Fibroblast of skin of left biceps (primary cell): ENCODE data around the gene MRFAP1.
A peak's percentile ranks its signal among the peaks of the same experiment; 100 is the strongest.
"Not testable (repeated sequence)": the region's sequence is repeated elsewhere in the genome, so short reads cannot be mapped to it uniquely, and the experiment has no call there.

Experiments
- DNase-seq, 2 experiments: peaks; one replicate each; pipeline ENCODE4 v3.0.0-alpha.2; 2013; ENCODE audit warnings: low read depth in 2 of 2

MRFAP1 gene

DNA sequence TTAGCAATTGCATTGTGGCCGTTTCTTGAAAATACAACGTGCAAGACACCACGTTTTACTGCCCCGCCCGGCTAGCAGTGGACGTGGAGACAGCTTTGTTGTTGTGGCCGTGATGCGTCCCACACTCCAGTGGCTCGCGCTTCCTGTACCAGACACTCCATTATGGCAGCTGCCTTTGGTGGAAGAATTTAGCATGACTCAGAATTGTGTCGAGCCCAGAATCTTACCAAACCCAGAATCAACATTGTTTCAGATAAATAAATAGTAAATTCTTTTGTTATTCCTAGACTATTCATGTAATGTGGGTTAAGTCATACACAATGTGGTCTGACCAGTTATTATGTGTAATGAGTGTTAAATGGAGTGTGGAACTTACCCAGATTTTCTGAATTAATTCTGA, 27.9 kb downstream of the MRFAP1 start:
- DNase-seq: no peak

DNA sequence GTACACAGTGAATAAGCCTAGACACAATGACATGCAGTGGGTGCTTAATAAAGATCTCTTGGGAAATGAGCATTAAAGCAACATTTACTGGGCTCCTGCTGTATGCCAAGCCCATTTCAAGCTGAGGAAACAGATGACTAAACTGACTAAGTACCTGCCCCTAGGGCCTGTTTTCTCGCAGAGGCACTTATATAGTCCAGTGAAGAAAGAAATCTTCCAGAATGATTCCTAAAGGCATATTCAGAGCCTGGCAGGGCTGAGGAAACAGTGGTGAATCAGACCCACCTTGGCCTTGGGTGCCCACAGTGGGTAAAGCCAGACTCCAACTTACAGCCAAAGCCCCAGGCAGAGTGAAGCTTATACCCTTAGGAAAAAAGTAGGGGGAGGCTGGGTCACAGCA, 31.2 kb downstream of the MRFAP1 start:
- DNase-seq: no peak

GRCh38 chr4:6672131-6672530, 31.6 kb downstream of the MRFAP1 start:
- no peak for DNase-seq

DNA sequence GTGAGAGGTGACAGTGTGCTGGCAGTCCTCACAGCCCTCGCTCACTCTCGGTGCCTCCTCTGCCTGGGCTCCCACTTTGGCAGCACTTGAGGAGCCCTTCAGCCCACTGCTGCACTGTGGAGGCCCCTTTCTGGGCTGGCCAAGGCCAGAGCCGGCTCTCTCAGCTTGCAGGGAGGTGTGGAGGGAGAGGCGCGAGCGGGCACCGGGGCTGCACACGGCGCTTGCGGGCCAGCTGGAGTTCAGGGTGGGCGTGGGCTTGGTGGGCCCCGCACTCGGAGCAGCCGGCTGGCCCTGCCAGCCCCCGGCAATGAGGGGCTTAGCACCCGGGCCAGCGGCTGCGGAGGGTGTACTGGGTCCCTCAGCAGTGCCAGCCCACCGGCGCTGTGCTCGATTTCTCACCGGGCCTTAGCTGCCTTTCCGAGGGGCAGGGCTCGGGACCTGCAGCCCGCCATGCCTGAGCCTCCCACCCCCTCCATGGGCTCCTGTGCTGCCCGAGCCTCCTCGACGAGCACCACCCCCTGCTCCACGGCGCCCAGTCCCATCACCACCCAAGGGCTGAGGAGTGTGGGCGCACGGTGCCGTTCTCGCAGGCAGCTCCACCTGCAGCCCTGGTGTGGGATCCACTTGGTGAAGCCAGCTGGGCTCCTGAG, 32.2 kb downstream of the MRFAP1 start:
- not testable (repeated sequence) for DNase-seq

GRCh38 chr4:6673191-6673659, 32.7 kb downstream of the MRFAP1 start:
- DNase-seq: not testable (repeated sequence)

- DNase-seq: peak; percentile 86 to 88
These were observed 33.4 kb downstream of the MRFAP1 start for GRCh38 chr4:6673660-6674499.

DNA sequence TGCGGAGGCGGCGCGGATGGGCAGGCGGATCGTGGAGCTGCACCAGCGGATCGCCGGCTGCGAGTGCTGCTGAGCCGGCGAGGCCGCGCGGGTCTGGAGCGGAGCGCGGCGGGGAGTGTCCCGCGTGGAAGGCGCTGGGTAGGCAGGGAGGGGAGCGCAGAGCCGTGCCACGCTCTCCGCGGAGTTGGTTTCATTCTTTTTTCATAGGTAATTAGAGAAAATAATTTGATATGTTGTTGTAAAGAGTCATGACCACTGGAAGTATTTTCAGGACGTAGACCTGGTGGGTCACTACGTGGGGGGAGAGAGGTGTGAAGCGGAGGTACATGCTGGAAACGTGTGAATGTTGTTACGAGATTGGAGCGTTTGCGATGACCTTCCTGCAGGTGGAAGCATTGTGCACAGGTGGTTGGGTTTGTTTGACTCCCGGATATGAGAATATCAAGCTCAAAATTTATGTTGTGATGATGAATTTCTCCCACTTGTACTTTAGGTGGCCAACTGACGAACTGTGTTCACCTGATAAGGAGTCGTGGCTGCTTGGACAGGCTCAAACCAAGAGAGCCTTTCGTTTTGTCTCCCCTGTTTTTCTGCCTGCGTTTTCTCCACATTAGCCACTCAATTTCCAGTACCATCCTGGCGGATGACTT, 34.1 kb downstream of the MRFAP1 start:
- no peak for DNase-seq

DNA sequence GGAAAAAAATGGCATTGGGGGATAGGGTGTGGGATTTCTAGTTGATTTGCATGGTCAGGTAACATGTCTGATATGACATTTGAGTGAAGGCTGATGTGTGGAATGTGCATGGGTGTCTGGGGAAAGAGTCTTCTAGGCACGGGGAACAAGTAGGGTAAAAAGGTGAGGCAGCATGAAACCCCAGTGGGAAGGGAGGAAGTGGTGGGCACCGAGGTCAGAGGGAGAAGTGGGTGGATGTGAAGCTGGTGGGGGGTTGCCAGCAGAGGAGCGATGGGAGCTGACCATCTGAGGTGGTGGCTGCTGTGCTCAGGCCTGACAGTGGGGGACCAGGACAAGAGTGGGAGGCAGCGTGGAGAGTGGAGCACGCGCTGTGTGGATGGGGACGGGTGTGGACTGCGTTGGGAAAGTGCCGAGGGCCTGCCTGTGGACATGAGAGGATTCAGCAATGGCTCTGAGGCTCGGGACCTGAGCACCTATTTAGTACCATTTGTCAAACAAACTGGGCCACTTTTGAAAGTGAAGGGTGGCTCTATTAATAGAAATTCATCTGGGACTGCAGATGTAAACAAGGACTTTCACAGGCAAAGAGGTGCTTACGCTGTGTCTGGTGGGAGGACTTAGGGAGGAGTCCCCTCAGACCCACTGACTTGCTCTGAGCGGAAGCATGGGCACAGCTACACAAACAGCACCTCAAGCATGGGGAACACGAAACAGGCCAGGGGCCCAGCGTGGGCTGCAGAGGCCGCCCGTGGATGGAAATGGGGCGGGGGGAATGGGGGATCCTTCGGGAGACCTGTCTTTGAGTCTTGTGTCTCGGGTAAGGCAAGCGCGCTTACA, 36.5 kb downstream of the MRFAP1 start:
- DNase-seq: no peak

GRCh38 chr4:6680372-6681034, 40.0 kb downstream of the MRFAP1 start:
- no peak for DNase-seq

GRCh38 chr4:6681191-6681590, 40.7 kb downstream of the MRFAP1 start:
- no peak for DNase-seq

DNA sequence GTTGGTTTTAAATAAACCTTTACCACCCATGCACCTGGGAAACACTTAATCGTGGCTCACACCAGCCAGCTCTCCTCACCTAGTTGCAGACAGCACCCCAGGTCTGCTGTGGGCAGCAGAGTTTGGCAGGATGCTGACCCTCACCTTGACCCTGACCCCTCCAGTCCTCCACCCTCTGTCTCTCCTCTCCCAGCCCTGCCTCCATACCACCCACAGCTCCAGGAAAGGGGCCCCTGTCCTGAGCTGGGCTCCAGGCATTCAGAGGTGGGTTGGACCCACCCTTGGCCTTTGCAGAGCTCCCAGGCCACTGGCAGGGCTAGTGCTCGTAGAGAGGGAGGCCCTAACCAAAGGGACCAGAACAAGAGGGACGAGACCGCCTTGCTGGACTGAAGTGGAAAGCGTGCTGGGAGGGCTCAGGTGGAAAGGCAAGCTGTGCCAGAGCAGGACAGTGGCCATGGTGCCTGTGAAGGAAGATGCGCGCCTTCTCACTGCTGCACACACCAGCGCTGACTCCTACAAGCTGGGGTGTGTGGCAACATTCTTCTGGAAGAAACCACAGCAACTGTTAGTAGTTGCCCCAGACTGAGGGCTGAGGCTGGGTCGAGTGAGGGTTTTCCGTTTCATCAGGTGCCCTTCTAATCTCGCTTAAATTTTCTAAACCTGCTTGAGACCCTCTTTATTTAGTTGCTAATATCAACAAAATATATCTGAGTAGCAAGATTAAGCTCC, 42.5 kb downstream of the MRFAP1 start:
- DNase-seq: no peak

DNA sequence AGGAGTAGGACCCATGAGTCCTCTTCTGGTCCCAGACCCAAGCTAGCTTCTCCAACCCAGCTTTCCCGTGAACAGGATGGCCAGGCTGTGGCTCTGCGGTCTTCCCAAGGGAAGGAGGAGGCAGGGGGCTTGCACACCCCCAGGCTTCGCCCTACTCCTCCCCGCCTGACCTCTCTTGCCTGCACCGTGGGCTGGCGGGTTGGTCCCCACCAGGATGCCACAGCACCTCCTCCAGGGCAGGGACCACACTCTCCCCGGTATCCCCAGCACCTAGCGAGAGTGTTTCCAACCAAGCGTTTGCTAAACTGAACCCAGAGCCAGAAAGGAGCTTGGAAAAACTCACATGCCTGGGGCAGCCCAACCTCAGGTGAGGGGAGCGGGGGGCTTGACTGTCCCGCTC, 44.2 kb downstream of the MRFAP1 start:
- no peak for DNase-seq

DNA sequence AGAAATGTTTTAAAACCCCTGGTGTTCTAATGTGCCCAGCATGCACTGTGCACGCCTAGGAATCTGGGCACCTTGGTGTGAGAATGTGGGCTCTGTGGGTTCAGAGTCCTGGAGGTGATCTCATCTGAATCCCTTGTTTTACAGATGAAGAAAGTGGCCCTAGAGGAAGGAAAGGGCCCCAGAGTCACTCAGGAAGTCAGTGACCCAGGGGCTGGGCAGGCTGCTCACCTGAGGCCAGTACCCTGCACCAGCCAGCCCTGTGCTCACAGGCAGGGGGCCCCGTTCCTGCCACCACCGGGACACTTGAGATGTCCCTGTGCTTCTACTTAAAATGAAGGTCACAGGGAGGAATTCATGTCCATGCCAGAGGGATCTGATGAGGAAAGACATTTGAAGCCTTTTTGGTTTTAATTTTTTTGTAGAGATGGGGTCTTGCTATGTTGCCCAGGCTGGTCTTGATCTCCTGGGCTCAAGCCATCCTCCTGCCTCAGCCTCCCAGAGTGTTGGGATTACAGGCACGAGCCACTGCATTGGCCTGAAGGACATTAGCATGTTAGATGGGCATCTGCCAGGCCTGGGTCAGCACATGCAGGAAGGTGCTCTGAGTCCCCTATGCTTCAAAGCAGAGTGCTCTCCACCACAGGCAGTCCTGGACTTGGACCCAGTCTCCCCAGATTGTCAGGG, 45.8 kb downstream of the MRFAP1 start:
- no peak for DNase-seq

- DNase-seq: no peak
These were observed 47.7 kb downstream of the MRFAP1 start for GRCh38 chr4:6687947-6688878.

DNA sequence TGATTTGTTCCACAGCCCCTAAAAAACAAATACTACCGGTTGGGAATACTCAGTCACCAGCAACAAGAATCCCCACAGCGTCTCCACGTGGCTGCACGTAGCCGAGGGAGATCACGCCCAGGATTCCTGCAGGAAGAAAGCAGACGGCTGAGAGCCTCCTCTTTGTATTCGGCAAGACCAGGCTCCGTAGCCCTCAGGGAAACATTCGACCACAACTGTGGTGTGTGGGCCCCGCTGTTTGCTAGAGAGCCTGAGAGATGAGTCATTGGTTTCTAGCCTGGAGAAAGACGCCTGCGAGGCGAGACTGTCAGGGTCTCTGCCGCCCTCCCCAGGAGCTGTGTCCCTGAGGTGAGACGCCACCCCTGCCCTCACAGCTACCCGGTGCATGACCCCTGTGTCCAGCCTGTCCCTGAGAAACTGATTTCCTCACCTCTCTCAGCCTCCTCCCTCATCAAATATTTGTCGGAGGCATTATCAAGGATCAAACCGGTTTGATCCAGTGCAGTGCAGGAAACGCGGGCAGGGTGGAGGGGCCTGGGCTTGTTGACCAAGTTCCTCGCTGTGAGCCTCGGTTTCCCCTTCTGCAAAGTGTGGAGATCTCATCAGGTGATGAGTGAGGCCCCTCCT, 48.5 kb downstream of the MRFAP1 start:
- DNase-seq: peak; percentile 86

GRCh38 chr4:6689506-6689960, 49.0 kb downstream of the MRFAP1 start:
- no peak for DNase-seq
